ENCODE results near the gene ZNF729.
"Not testable (repeated sequence)": the region's sequence is repeated elsewhere in the genome, so short reads cannot be mapped to it uniquely, and the experiment has no call there.

ZNF729 gene

DNA sequence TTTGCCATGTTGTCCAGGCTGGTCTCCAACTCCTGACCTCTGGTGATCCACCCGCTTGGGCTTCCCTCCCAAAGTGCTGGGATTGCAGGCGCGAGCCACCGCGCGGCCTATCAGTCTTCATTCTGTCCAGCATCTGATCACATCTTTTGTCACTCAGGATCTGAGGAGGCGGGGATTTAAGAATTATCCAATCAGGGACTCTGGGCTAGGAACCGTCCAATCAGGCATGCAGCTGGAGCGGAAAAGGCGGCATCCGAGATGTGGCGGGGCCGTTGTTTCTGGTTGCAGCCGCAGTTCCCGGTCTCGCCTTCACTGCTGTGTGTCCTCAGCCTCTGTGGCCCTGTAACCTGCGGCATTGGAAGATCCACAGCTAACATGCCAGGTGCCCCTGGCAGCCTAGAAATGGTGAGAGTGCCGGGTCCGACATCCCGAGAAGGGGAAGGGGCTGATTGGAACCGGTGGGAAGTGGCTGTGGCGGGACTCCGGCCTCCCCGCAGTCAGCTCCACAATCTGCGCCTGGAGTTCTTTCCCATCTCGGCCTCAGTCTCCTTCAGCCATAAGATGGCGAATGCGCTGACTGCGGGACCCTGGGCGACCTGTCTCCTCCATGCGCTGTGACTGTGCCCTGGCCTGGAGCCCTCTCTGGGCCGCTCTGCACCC is at the start of gene ZNF729:
ZNF729 (plus strand) TSS at position 291 of the 660 bp plus-strand sequence; CDS start at position 376, 85 bp downstream.
- Mint-ChIP-seq H3K4me1 (ENCODE audit: low read depth) (no peaks in the 10 kb centered on the region), H3K9me3 (peaks cover 54% of the 10 kb centered on the region), H3K4me3 (no peak within 1 kb of the TSS), H3K27ac (no peak within 1 kb of the TSS), H3K27me3 (ENCODE audit: low read depth) (no peaks in the 10 kb centered on the region), H3K36me3 (ENCODE audit: low read depth) (no peaks in the 10 kb centered on the region)

DNA sequence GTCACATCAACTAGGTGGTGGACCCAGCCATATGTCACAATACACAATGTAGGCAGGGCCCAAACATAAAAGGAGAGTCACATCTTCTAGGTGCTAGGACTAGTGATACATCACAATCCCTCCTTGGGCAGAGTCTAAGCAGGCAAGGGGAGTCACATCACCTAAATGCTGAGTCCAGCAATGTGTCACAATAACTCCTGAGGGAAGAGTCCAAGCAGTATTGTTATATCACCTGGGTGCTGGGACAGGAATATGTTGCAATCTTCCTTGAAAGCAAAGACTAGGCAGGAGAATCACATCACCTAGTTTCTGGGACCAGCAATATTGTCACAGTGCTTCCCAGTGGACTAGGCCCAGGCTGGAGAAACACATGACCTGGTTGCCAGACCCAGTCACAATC is 29.4 kb upstream of the ZNF729 start:
- H3K27ac Mint-ChIP-seq, result no peak overlapping the region
- no peaks in the 10 kb centered on the region for H3K36me3 Mint-ChIP-seq (ENCODE audit: low read depth)
- no peak overlapping the region for H3K4me3 Mint-ChIP-seq
- H3K27me3 Mint-ChIP-seq (ENCODE audit: low read depth), result no peaks in the 10 kb centered on the region
- no peaks in the 10 kb centered on the region for H3K4me1 Mint-ChIP-seq (ENCODE audit: low read depth)
- peaks cover 73% of the 10 kb centered on the region for H3K9me3 Mint-ChIP-seq

DNA sequence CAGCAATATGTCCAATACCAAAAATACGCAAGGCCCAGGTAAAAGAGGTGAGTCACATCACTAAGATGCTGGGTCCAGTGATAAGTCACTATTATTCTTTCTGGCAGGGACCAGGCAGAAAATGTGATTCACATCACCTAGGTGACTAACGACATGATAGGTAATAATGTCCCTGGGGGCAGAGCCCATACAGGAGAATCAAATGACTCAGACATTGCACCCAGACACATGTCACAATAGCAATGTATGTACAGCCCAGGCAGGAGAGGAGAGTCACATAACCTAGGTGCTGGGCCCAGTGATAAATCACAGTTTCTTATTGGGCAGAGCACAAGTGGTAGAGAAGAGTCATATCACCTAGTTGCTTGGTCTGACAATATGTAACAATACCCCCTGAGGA is 28.9 kb upstream of the ZNF729 start:
- no peak overlapping the region for H3K4me3 Mint-ChIP-seq
- peaks cover 68% of the 10 kb centered on the region for H3K9me3 Mint-ChIP-seq
- H3K27ac Mint-ChIP-seq, result no peak overlapping the region
- no peaks in the 10 kb centered on the region for H3K4me1 Mint-ChIP-seq (ENCODE audit: low read depth)
- H3K27me3 Mint-ChIP-seq (ENCODE audit: low read depth), result no peaks in the 10 kb centered on the region
- H3K36me3 Mint-ChIP-seq (ENCODE audit: low read depth), result no peaks in the 10 kb centered on the region

DNA sequence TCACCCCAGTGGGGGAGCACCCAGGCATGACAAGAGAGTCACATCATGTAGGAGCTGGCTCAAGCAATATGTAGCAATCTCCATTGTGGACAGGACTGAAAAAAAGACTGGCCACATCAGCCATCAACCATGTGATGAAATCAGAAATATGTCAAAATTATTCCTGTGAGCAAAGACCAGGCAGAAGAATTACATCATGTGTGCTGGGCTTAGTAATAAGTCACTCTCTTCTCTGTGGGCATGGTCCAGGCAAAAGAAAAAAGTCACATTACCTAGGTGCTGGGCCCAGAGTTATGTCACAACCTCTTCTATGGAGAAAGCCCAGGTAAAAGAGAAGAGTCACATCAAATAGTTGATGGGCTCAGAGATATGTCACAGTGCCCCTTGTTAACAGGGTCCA is 28.3 kb upstream of the ZNF729 start:
- Mint-ChIP-seq H3K36me3 (ENCODE audit: low read depth) (no peaks in the 10 kb centered on the region), H3K4me1 (ENCODE audit: low read depth) (no peaks in the 10 kb centered on the region), H3K27me3 (ENCODE audit: low read depth) (no peaks in the 10 kb centered on the region), H3K9me3 (peaks cover 66% of the 10 kb centered on the region), H3K27ac (no peak overlapping the region), H3K4me3 (no peak overlapping the region)

DNA sequence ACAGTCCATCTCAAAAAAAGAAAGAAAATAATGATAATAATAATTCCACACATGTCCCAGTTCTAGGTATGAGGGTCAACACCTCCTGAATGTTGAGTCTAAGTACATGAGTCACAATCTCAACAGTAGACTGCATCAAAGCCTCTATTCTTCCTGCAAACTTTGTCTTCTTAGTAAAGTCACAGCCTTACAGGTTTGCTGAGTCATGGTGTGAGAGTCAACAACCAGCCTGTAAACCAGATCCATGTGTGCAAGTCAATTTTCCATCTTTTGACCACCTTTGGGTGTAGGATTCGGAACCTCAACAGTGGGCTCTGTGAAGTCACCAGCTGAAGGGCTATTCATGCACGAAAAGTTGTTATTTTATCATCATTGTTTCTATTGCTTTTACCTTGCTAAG is 25.7 kb upstream of the ZNF729 start:
- Mint-ChIP-seq H3K4me3 (no peak overlapping the region), H3K36me3 (ENCODE audit: low read depth) (no peaks in the 10 kb centered on the region), H3K27ac (no peak overlapping the region), H3K9me3 (peaks cover 53% of the 10 kb centered on the region), H3K4me1 (ENCODE audit: low read depth) (no peaks in the 10 kb centered on the region), H3K27me3 (ENCODE audit: low read depth) (no peaks in the 10 kb centered on the region)

DNA sequence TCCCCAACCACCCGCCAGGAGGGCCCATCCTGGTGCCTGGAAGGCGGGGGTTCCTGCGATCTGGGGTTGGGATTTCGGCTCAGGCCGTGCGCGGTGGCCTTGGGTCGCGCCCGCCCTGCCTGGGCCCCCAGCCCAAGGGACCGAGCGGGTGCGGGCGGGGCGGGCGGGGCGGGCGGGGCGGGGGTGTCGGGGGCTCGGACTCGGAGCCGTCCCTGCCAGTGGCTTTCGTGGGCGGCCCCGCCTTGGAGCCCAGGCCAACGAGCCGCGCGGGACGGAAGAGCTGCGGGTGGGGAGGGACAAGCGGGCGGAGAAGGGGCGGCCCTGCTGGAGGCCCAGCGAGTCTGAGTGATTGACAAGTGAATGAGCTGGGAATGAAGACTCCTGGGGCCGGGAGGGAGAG is 24.6 kb upstream of the ZNF729 start:
- H3K9me3 Mint-ChIP-seq, result peaks cover 46% of the 10 kb centered on the region
- H3K27me3 Mint-ChIP-seq (ENCODE audit: low read depth), result no peaks in the 10 kb centered on the region
- H3K4me1 Mint-ChIP-seq (ENCODE audit: low read depth), result no peaks in the 10 kb centered on the region
- no peak overlapping the region for H3K27ac Mint-ChIP-seq
- H3K36me3 Mint-ChIP-seq (ENCODE audit: low read depth), result no peaks in the 10 kb centered on the region
- H3K4me3 Mint-ChIP-seq, result no peak overlapping the region

DNA sequence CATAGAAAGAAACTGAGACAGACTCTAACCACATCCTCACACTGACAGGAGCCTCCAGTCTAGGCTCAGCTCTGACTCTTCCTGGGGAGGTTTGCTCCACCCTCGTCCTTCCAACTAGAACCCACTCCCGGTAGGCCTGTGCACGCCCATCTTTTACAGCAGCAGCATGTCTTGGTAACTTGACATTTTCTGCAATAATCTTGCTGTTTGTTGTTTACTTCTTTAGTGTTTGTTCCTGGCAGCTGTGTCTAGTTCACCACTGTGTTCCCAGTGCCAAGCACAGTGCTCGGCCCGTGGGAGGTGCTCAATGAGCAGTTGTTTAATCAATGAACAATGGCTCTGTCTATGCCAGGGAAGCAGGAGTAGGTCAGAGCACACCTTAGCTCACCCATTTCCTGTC is 23.1 kb upstream of the ZNF729 start:
- no peak overlapping the region for H3K4me3 Mint-ChIP-seq
- no peak overlapping the region for H3K27ac Mint-ChIP-seq
- peaks cover 46% of the 10 kb centered on the region for H3K9me3 Mint-ChIP-seq
- H3K36me3 Mint-ChIP-seq (ENCODE audit: low read depth), result no peaks in the 10 kb centered on the region
- H3K27me3 Mint-ChIP-seq (ENCODE audit: low read depth), result no peaks in the 10 kb centered on the region
- no peaks in the 10 kb centered on the region for H3K4me1 Mint-ChIP-seq (ENCODE audit: low read depth)

DNA sequence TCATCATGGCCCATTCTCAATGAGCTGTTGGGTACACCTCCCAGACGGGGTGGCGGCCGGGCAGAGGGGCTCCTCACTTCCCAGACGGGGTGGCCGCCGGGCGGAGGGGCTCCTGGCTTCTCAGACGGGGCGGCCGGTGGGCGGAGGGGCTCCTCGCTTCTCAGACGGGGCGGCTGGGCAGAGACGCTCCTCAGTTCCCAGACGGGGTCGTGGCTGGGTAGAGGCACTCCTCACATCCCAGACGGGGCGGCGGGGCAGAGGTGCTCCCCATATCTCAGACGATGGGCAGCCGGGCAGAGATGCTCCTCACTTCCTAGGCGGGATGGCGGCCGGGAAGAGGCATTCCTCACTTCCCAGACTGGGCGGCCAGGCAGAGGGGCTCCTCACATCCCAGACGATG is 35.3 kb downstream of the ZNF729 start:
- not testable (repeated sequence) for H3K4me3 Mint-ChIP-seq; H3K27ac Mint-ChIP-seq; H3K27me3 Mint-ChIP-seq (ENCODE audit: low read depth); H3K4me1 Mint-ChIP-seq (ENCODE audit: low read depth); H3K36me3 Mint-ChIP-seq (ENCODE audit: low read depth)
- peaks cover 65% of the 10 kb centered on the region for H3K9me3 Mint-ChIP-seq

DNA sequence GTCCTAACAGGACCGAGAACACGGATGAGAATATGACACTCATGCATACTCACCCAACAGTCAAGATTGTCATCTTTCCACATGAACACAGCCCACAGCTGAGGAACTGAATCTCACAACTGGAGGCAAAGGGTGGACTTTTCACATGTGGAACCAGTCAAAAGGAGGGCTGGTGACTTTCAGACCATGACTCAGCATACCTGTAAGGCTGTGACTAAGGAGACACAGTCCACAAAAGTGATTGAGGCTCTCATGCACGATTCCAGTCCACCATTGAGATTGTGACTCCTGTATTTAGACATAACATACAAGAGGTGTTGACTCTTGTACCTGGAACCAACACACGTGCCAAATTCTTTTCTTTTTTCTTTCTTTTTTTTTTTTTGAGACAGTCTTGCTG is 40.0 kb downstream of the ZNF729 start:
- Mint-ChIP-seq H3K27ac (no peak overlapping the region), H3K4me1 (ENCODE audit: low read depth) (no peaks in the 10 kb centered on the region), H3K36me3 (ENCODE audit: low read depth) (no peaks in the 10 kb centered on the region), H3K4me3 (no peak overlapping the region), H3K9me3 (peaks cover 85% of the 10 kb centered on the region), H3K27me3 (ENCODE audit: low read depth) (no peaks in the 10 kb centered on the region)

DNA sequence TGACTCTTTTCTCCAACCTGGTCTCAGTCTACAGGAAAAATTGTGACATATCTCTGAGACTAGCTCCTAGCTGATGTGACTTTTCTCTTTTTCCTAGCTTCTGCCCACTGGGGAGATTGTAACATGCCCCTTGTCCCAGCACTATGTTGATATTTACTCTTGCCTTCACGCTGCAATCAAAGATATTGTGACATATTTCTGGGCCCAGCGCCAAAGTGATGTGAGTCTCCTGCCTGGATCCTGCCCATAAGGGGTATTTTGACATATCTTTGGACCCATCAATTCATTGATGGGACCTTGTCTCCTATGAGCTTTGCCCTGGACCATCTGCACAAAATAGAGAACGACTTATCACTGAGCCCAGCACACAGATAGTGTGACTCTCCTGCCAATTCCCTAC is 41.1 kb downstream of the ZNF729 start:
- no peaks in the 10 kb centered on the region for H3K27me3 Mint-ChIP-seq (ENCODE audit: low read depth)
- H3K4me3 Mint-ChIP-seq, result no peak overlapping the region
- no peak overlapping the region for H3K27ac Mint-ChIP-seq
- peaks cover 89% of the 10 kb centered on the region for H3K9me3 Mint-ChIP-seq
- no peaks in the 10 kb centered on the region for H3K4me1 Mint-ChIP-seq (ENCODE audit: low read depth)
- H3K36me3 Mint-ChIP-seq (ENCODE audit: low read depth), result no peaks in the 10 kb centered on the region

DNA sequence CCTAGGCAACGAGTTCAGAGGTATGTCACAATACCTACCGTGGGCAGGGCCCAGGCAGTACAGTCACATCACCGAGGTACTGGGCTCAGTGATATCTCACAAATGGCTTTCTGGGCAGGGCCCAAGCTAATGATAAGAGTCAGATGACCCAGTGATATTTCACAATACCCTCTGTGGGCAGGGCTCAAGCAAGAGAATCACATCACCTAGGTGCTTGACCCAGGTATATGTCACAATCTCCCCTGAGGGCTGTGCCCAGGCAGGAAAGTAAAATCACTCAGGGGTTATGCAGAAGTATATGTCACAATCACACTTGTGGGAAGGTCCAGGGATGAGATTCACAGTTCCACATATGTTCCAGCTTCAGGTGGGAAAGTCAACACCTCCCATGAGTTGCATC is 45.3 kb downstream of the ZNF729 start:
- Mint-ChIP-seq H3K36me3 (ENCODE audit: low read depth) (no peaks in the 10 kb centered on the region), H3K9me3 (peaks cover 91% of the 10 kb centered on the region), H3K4me3 (no peak overlapping the region), H3K27me3 (ENCODE audit: low read depth) (no peaks in the 10 kb centered on the region), H3K27ac (no peak overlapping the region), H3K4me1 (ENCODE audit: low read depth) (no peaks in the 10 kb centered on the region)

DNA sequence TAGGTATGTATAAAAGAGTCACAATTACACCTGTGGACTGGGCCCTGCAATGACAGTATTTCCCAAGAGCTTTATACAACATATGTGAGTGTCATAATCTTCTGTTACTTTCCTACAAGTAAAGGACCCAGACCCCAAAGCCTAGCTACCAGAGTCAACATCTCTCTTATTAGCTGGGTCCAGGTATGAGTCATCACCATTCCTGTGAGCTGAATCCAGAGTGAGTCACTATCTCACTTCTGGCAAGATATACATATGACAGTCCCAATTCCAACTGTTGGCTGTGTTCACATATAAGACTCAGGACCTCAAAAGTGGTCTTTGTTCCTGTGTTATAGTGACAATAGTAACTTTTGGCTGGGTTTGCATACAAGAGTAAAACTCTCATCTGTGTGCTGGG is 46.7 kb downstream of the ZNF729 start:
- Mint-ChIP-seq H3K27me3 (ENCODE audit: low read depth) (no peaks in the 10 kb centered on the region), H3K4me3 (no peak overlapping the region), H3K27ac (no peak overlapping the region), H3K9me3 (peaks cover 88% of the 10 kb centered on the region), H3K4me1 (ENCODE audit: low read depth) (no peaks in the 10 kb centered on the region), H3K36me3 (ENCODE audit: low read depth) (no peaks in the 10 kb centered on the region)

DNA sequence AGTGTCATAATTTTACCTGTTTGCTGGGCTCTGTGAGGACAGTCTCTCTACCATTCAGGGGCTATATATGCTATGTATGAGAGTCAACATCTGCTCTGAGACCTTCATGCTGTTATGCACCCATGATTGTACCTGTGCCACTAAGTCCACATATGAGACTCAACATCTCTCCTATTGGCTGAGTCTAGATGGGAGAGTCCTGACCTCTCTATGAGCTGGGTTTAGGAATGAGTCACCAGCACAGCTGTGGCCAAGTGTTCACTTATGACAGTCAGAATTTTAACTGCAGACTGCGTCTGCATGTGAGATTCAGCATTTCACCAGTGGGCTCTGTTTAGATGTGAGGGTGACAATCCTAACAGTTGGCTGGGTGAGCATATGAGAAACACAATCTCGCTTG is 49.5 kb downstream of the ZNF729 start:
- Mint-ChIP-seq H3K9me3 (peaks cover 75% of the 10 kb centered on the region), H3K4me1 (ENCODE audit: low read depth) (no peaks in the 10 kb centered on the region), H3K36me3 (ENCODE audit: low read depth) (no peaks in the 10 kb centered on the region), H3K27ac (no peak overlapping the region), H3K4me3 (no peak overlapping the region), H3K27me3 (ENCODE audit: low read depth) (no peaks in the 10 kb centered on the region)

DNA sequence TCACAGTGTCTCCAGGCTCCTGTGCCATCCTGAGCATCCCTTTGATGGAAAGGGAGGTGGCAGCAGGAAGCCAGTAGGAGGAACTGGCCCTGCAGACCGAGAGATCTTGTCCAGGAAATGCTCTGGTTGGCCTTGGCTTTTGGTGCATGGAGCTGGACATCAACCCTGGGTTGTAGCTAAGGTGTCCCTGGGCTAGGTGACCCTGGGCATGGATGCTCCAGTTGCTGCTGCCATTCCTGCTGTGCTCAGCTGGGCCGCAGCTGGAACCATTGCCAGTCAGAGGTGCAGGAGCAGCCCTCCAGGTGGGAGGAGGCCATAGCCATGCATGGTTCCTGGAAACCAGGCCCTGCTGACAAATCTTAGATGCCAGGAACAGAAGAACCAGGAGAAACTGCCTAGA is 68.4 kb downstream of the ZNF729 start:
- Mint-ChIP-seq H3K4me3 (no peak overlapping the region), H3K27me3 (ENCODE audit: low read depth) (no peaks in the 10 kb centered on the region), H3K9me3 (peaks cover 54% of the 10 kb centered on the region), H3K27ac (no peak overlapping the region), H3K4me1 (ENCODE audit: low read depth) (no peaks in the 10 kb centered on the region), H3K36me3 (ENCODE audit: low read depth) (no peaks in the 10 kb centered on the region)
